HEK293 (cell line): ENCODE measurements around the gene RBM20.

ENCODE experiments used
- BCL11B ChIP-seq: fragments of 450-650 bp; formaldehyde crosslinking; IDR thresholded peaks from 2 replicates; pipeline ENCODE4 v1.5.1; 2016; ENCODE audit warnings: low read depth, missing biosample characterization, missing genetic modification characterization
- FEZF1 ChIP-seq: fragments of 450-650 bp; formaldehyde crosslinking; IDR thresholded peaks from 2 replicates; pipeline ENCODE4 v1.5.1; 2016; ENCODE audit warnings: missing biosample characterization, missing genetic modification characterization
- GLIS1 ChIP-seq: fragments of 450-650 bp; formaldehyde crosslinking; IDR thresholded peaks from 2 replicates; pipeline ENCODE4 v1.5.1; 2016; ENCODE audit warnings: missing biosample characterization, missing genetic modification characterization
- KLF10 ChIP-seq: fragments of 450-650 bp; IDR thresholded peaks from 2 replicates; pipeline ENCODE4 v1.5.1; 2018; ENCODE audit warnings: missing biosample characterization, mild to moderate bottlenecking, missing genetic modification characterization
- KLF9 ChIP-seq: fragments of 450-650 bp; formaldehyde crosslinking; IDR thresholded peaks from 2 replicates; pipeline ENCODE4 v1.5.1; 2016; ENCODE audit warnings: missing biosample characterization, missing genetic modification characterization, low read depth
- MEIS1 ChIP-seq: sonication (generic); formaldehyde crosslinking; IDR thresholded peaks from 2 replicates; pipeline ENCODE4 v1.8.1; 2022; ENCODE audit warnings: missing genetic modification reagents, mild to moderate bottlenecking, borderline replicate concordance
- OVOL3 ChIP-seq: fragments of 450-650 bp; formaldehyde crosslinking; IDR thresholded peaks from 2 replicates; pipeline ENCODE4 v1.5.1; 2016; ENCODE audit warnings: missing biosample characterization, missing genetic modification characterization
- ZBTB17 ChIP-seq: fragments of 450-650 bp; formaldehyde crosslinking; IDR thresholded peaks from 2 replicates; pipeline ENCODE4 v1.5.1; 2016; ENCODE audit warnings: missing biosample characterization, missing genetic modification characterization
- ZEB2 ChIP-seq: fragments of 450-650 bp; formaldehyde crosslinking; IDR thresholded peaks from 2 replicates; pipeline ENCODE4 v1.5.1; 2016; ENCODE audit warnings: missing biosample characterization, missing genetic modification characterization
- ZIC2 ChIP-seq: fragments of 450-650 bp; formaldehyde crosslinking; IDR thresholded peaks from 2 replicates; pipeline ENCODE4 v1.5.1; 2016; ENCODE audit warnings: missing biosample characterization, missing genetic modification characterization
- ZNF10 ChIP-seq: fragments of 450-650 bp; formaldehyde crosslinking; IDR thresholded peaks from 2 replicates; pipeline ENCODE4 v1.5.1; 2017; ENCODE audit warnings: missing biosample characterization, missing genetic modification characterization
- ZNF138 ChIP-seq: fragments of 450-650 bp; formaldehyde crosslinking; IDR thresholded peaks from 2 replicates; pipeline ENCODE4 v1.5.1; 2016; ENCODE audit warnings: missing biosample characterization, missing genetic modification characterization, borderline replicate concordance
- ZNF2 ChIP-seq: fragments of 450-650 bp; formaldehyde crosslinking; IDR thresholded peaks from 2 replicates; pipeline ENCODE4 v1.5.1; 2016; ENCODE audit warnings: missing biosample characterization, missing genetic modification characterization
- ZNF223 ChIP-seq: fragments of 450-650 bp; formaldehyde crosslinking; IDR thresholded peaks from 2 replicates; pipeline ENCODE4 v1.5.1; 2016; ENCODE audit warnings: missing biosample characterization, missing genetic modification characterization
- ZNF558 ChIP-seq: fragments of 450-650 bp; formaldehyde crosslinking; IDR thresholded peaks from 2 replicates; pipeline ENCODE4 v1.5.1; 2016; ENCODE audit warnings: missing biosample characterization, missing genetic modification characterization
- ZNF600 ChIP-seq: fragments of 450-650 bp; formaldehyde crosslinking; IDR thresholded peaks from 2 replicates; pipeline ENCODE4 v1.5.1; 2016; ENCODE audit warnings: missing biosample characterization, missing genetic modification characterization
- ZNF629 ChIP-seq: fragments of 450-650 bp; formaldehyde crosslinking; IDR thresholded peaks from 2 replicates; pipeline ENCODE4 v1.5.1; 2017; ENCODE audit warnings: missing biosample characterization, missing genetic modification characterization
- ZNF654 ChIP-seq: fragments of 450-650 bp; formaldehyde crosslinking; IDR thresholded peaks from 2 replicates; pipeline ENCODE4 v1.5.1; 2016; ENCODE audit warnings: low read depth, missing biosample characterization, missing genetic modification characterization
- ZNF658 ChIP-seq: fragments of 450-650 bp; formaldehyde crosslinking; IDR thresholded peaks from 2 replicates; pipeline ENCODE4; 2016; ENCODE audit warnings: missing biosample characterization, missing genetic modification characterization
- ZNF843 ChIP-seq: fragments of 450-650 bp; formaldehyde crosslinking; IDR thresholded peaks from 2 replicates; pipeline ENCODE4 v1.5.1; 2016; ENCODE audit warnings: missing biosample characterization, missing genetic modification characterization
- ZSCAN30 ChIP-seq: fragments of 450-650 bp; IDR thresholded peaks from 2 replicates; pipeline ENCODE4 v1.5.1; 2018; ENCODE audit warnings: missing biosample characterization, mild to moderate bottlenecking, missing genetic modification characterization, moderate library complexity
- TF ChIP-seq, protein P1 (sequence below): fragments of 450-650 bp; formaldehyde crosslinking; IDR thresholded peaks from 2 replicates; pipeline ENCODE4 v1.5.1; 2016; ENCODE audit warnings: missing biosample characterization, missing genetic modification characterization
- TF ChIP-seq, protein P2 (sequence below): fragments of 450-650 bp; formaldehyde crosslinking; IDR thresholded peaks from 2 replicates; pipeline ENCODE4 v1.5.1; 2017; ENCODE audit warnings: missing biosample characterization, missing genetic modification characterization
- TF ChIP-seq, protein P3 (sequence below): fragments of 450-650 bp; formaldehyde crosslinking; IDR thresholded peaks from 2 replicates; pipeline ENCODE4 v1.5.1; 2016; ENCODE audit warnings: missing biosample characterization, missing genetic modification characterization
- TF ChIP-seq, protein P4 (sequence below): fragments of 450-650 bp; formaldehyde crosslinking; IDR thresholded peaks from 2 replicates; pipeline ENCODE4 v1.5.1; 2016; ENCODE audit warnings: missing biosample characterization, missing genetic modification characterization
- TF ChIP-seq, protein P5 (sequence below): fragments of 450-650 bp; formaldehyde crosslinking; IDR thresholded peaks from 2 replicates; pipeline ENCODE4 v1.5.1; 2017; ENCODE audit warnings: missing biosample characterization, missing genetic modification characterization
- TF ChIP-seq, protein P6 (sequence below): fragments of 450-650 bp; IDR thresholded peaks from 2 replicates; pipeline ENCODE4 v1.5.1; 2018; ENCODE audit warnings: missing biosample characterization, mild to moderate bottlenecking, missing genetic modification characterization
- TF ChIP-seq, protein P7 (sequence below): fragments of 450-650 bp; formaldehyde crosslinking; IDR thresholded peaks from 2 replicates; pipeline ENCODE4 v1.5.1; 2017; ENCODE audit warnings: missing biosample characterization, missing genetic modification characterization

RBM20 gene

DNA sequence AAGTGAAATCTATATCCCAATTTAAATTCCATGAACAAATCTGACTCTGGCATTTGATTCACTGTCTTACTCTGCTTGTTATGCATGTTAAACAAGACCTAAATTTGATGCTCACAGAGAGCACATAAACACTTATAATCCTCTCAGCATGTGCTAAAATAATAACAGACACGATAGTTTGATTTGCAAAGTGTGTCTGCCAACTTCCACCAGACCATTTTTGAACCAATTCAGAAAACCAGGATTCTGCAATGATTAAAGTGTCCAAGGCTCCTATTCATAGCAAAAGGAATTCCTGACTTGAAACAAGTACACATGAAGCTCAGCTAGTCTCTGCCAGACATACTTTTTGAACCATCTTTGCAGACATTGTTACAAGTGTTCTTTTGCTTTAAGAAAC lies 11.2 kb downstream of the RBM20 start (continued):
- TF ChIP-seq MEIS1 (CRISPR knock-in tag) (no peak), KLF10 (tag by site-specific recombination) (peak; percentile 34; the same call in 1 of the 2 replicates), ZSCAN30 (tag by site-specific recombination) (0 out of 2 replicates have a peak, but pooled peaks have one; percentile 63), ZNF558 (peak; percentile 32; the same call in 1 of the 2 replicates), FEZF1 (tag by site-specific recombination) (peak; percentile 93), ZNF658 (tag by site-specific recombination) (no peak), ZNF138 (tag by site-specific recombination) (no peak), KLF9 (no peak), GLIS1 (peak; percentile 52), ZBTB17 (tag by site-specific recombination) (peak; percentile 54; the same call in 1 of the 2 replicates), OVOL3 (tag by site-specific recombination) (peak; percentile 50; the same call in 1 of the 2 replicates), ZNF600 (peak; percentile 64), ZNF629 (tag by site-specific recombination) (0 out of 2 replicates have a peak, but pooled peaks have one; percentile 16), ZIC2 (tag by site-specific recombination) (peak; percentile 85), ZNF223 (tag by site-specific recombination) (no peak), ZEB2 (tag by site-specific recombination) (peak; percentile 70), ZNF654 (tag by site-specific recombination) (no peak), ZNF843 (tag by site-specific recombination) (peak; percentile 89), BCL11B (peak; percentile 85), ZNF2 (tag by site-specific recombination) (peak; percentile 76), ZNF10 (tag by site-specific recombination) (0 out of 2 replicates have a peak, but pooled peaks have one; percentile 17)
- TF ChIP-seq, protein P1, sequence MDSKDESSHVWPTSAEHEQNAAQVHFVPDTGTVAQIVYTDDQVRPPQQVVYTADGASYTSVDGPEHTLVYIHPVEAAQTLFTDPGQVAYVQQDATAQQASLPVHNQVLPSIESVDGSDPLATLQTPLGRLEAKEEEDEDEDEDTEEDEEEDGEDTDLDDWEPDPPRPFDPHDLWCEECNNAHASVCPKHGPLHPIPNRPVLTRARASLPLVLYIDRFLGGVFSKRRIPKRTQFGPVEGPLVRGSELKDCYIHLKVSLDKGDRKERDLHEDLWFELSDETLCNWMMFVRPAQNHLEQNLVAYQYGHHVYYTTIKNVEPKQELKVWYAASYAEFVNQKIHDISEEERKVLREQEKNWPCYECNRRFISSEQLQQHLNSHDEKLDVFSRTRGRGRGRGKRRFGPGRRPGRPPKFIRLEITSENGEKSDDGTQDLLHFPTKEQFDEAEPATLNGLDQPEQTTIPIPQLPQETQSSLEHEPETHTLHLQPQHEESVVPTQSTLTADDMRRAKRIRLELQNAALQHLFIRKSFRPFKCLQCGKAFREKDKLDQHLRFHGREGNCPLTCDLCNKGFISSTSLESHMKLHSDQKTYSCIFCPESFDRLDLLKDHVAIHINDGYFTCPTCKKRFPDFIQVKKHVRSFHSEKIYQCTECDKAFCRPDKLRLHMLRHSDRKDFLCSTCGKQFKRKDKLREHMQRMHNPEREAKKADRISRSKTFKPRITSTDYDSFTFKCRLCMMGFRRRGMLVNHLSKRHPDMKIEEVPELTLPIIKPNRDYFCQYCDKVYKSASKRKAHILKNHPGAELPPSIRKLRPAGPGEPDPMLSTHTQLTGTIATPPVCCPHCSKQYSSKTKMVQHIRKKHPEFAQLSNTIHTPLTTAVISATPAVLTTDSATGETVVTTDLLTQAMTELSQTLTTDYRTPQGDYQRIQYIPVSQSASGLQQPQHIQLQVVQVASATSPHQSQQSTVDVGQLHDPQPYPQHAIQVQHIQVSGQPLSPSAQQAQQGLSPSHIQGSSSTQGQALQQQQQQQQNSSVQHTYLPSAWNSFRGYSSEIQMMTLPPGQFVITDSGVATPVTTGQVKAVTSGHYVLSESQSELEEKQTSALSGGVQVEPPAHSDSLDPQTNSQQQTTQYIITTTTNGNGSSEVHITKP, result no peak
- TF ChIP-seq, protein P2, sequence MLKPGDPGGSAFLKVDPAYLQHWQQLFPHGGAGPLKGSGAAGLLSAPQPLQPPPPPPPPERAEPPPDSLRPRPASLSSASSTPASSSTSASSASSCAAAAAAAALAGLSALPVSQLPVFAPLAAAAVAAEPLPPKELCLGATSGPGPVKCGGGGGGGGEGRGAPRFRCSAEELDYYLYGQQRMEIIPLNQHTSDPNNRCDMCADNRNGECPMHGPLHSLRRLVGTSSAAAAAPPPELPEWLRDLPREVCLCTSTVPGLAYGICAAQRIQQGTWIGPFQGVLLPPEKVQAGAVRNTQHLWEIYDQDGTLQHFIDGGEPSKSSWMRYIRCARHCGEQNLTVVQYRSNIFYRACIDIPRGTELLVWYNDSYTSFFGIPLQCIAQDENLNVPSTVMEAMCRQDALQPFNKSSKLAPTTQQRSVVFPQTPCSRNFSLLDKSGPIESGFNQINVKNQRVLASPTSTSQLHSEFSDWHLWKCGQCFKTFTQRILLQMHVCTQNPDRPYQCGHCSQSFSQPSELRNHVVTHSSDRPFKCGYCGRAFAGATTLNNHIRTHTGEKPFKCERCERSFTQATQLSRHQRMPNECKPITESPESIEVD, result peak; percentile 93
- TF ChIP-seq, protein P3, sequence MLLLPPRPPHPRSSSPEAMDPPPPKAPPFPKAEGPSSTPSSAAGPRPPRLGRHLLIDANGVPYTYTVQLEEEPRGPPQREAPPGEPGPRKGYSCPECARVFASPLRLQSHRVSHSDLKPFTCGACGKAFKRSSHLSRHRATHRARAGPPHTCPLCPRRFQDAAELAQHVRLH (tag by site-specific recombination), result no peak
- TF ChIP-seq, protein P4, sequence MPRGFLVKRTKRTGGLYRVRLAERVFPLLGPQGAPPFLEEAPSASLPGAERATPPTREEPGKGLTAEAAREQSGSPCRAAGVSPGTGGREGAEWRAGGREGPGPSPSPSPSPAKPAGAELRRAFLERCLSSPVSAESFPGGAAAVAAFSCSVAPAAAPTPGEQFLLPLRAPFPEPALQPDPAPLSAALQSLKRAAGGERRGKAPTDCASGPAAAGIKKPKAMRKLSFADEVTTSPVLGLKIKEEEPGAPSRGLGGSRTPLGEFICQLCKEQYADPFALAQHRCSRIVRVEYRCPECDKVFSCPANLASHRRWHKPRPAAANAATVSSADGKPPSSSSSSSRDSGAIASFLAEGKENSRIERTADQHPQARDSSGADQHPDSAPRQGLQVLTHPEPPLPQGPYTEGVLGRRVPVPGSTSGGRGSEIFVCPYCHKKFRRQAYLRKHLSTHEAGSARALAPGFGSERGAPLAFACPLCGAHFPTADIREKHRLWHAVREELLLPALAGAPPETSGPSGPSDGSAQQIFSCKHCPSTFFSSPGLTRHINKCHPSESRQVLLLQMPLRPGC (tag by site-specific recombination), result peak; percentile 53; the same call in 1 of the 2 replicates
- TF ChIP-seq, protein P5, sequence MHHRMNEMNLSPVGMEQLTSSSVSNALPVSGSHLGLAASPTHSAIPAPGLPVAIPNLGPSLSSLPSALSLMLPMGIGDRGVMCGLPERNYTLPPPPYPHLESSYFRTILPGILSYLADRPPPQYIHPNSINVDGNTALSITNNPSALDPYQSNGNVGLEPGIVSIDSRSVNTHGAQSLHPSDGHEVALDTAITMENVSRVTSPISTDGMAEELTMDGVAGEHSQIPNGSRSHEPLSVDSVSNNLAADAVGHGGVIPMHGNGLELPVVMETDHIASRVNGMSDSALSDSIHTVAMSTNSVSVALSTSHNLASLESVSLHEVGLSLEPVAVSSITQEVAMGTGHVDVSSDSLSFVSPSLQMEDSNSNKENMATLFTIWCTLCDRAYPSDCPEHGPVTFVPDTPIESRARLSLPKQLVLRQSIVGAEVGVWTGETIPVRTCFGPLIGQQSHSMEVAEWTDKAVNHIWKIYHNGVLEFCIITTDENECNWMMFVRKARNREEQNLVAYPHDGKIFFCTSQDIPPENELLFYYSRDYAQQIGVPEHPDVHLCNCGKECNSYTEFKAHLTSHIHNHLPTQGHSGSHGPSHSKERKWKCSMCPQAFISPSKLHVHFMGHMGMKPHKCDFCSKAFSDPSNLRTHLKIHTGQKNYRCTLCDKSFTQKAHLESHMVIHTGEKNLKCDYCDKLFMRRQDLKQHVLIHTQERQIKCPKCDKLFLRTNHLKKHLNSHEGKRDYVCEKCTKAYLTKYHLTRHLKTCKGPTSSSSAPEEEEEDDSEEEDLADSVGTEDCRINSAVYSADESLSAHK (tag by site-specific recombination), result peak; percentile 73; the same call in 1 of the 2 replicates
- TF ChIP-seq, protein P6, sequence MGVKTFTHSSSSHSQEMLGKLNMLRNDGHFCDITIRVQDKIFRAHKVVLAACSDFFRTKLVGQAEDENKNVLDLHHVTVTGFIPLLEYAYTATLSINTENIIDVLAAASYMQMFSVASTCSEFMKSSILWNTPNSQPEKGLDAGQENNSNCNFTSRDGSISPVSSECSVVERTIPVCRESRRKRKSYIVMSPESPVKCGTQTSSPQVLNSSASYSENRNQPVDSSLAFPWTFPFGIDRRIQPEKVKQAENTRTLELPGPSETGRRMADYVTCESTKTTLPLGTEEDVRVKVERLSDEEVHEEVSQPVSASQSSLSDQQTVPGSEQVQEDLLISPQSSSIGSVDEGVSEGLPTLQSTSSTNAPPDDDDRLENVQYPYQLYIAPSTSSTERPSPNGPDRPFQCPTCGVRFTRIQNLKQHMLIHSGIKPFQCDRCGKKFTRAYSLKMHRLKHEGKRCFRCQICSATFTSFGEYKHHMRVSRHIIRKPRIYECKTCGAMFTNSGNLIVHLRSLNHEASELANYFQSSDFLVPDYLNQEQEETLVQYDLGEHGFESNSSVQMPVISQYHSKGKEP, result peak; percentile 80
- TF ChIP-seq, protein P7, sequence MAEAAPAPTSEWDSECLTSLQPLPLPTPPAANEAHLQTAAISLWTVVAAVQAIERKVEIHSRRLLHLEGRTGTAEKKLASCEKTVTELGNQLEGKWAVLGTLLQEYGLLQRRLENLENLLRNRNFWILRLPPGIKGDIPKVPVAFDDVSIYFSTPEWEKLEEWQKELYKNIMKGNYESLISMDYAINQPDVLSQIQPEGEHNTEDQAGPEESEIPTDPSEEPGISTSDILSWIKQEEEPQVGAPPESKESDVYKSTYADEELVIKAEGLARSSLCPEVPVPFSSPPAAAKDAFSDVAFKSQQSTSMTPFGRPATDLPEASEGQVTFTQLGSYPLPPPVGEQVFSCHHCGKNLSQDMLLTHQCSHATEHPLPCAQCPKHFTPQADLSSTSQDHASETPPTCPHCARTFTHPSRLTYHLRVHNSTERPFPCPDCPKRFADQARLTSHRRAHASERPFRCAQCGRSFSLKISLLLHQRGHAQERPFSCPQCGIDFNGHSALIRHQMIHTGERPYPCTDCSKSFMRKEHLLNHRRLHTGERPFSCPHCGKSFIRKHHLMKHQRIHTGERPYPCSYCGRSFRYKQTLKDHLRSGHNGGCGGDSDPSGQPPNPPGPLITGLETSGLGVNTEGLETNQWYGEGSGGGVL (tag by site-specific recombination), result no peak
